Calu3 (cell line): ENCODE results near the gene HBA1. TPM values are rescaled to one million over a fixed set of nuclear protein-coding genes. Genes with fewer than 3 reads are reported as not detected.

Experiments
- BruUV-seq: library from RNA; stranded (reverse); fragments of 400-500 nt; replicated peaks from 2 replicates; lab custom pipeline; 2021; lab: Mats Ljungman, UMichigan
- CTCF ChIA-PET: fragments of 300-600 bp; sonication (Branson Sonifier 250); formaldehyde crosslinking; loops from one replicate; lab custom pipeline; 2022; ENCODE audit warnings: antibody characterized with exemption; lab: Charles Lee
- DNase-seq: peaks from one replicate; pipeline ENCODE4 v3.0.0; 2022
- H3K27ac Mint-ChIP-seq: one replicate; pipeline ENCODE4 v1.8.0; 2022; ENCODE audit warnings: mixed read lengths; ENCODE audit not compliant: unreplicated experiment
- H3K27me3 Mint-ChIP-seq: one replicate; pipeline ENCODE4 v1.8.0; 2022; ENCODE audit warnings: mixed read lengths; ENCODE audit not compliant: unreplicated experiment
- H3K36me3 Mint-ChIP-seq: one replicate; pipeline ENCODE4 v1.8.0; 2022; ENCODE audit warnings: mild to moderate bottlenecking, moderate library complexity, mixed read lengths; ENCODE audit not compliant: insufficient read depth, unreplicated experiment
- H3K4me1 Mint-ChIP-seq: one replicate; pipeline ENCODE4 v1.8.0; 2022; ENCODE audit warnings: mild to moderate bottlenecking, low read depth, mixed read lengths; ENCODE audit not compliant: unreplicated experiment
- H3K4me3 Mint-ChIP-seq: one replicate; pipeline ENCODE4 v1.8.0; 2022; ENCODE audit warnings: mild to moderate bottlenecking, low read depth, moderate library complexity, mixed read lengths; ENCODE audit not compliant: unreplicated experiment
- H3K9me3 Mint-ChIP-seq: one replicate; pipeline ENCODE4 v1.8.0; 2022; ENCODE audit warnings: low read depth, mixed read lengths; ENCODE audit not compliant: unreplicated experiment
- CTCF ChIP-seq: fragments of 200-600 bp; IDR thresholded peaks from one replicate; pipeline ENCODE4 v1.8.0; 2022; ENCODE audit warnings: antibody characterized with exemption; ENCODE audit not compliant: unreplicated experiment
- intact Hi-C: fragments of 100-400 bp; cut with micrococcal nuclease; formaldehyde crosslinking; loops from one replicate; pipeline ENCODE4 v1.10.0; 2022; ENCODE audit not compliant: unreplicated experiment
- total RNA-seq: library from RNA; stranded (reverse); gene quantifications from 2 replicates; pipeline ENCODE4 v1.2.3, GENCODE V29; 2022

The HBA1 gene
- total RNA-seq, 1 experiment from 2014 or later, result not detected

- no peak for DNase-seq
- no peak for TF ChIP-seq CTCF
- intact Hi-C loops, result no loop called here
- peaks cover 13% of the 10 kb centered on the region for H3K4me1 Mint-ChIP-seq
- CTCF ChIA-PET, result no interaction called here
- no peak overlapping the region for H3K4me3 Mint-ChIP-seq
- peaks cover 11% of the 10 kb centered on the region for H3K36me3 Mint-ChIP-seq
- H3K27ac Mint-ChIP-seq, result no peak overlapping the region
- peaks cover 70% of the 10 kb centered on the region for H3K27me3 Mint-ChIP-seq
- H3K9me3 Mint-ChIP-seq, result no peaks in the 10 kb centered on the region
- BruUV-seq, result no TSS peak
Measured at GRCh38 chr16:164827-165538, 11.5 kb upstream of the HBA1 start.

DNA sequence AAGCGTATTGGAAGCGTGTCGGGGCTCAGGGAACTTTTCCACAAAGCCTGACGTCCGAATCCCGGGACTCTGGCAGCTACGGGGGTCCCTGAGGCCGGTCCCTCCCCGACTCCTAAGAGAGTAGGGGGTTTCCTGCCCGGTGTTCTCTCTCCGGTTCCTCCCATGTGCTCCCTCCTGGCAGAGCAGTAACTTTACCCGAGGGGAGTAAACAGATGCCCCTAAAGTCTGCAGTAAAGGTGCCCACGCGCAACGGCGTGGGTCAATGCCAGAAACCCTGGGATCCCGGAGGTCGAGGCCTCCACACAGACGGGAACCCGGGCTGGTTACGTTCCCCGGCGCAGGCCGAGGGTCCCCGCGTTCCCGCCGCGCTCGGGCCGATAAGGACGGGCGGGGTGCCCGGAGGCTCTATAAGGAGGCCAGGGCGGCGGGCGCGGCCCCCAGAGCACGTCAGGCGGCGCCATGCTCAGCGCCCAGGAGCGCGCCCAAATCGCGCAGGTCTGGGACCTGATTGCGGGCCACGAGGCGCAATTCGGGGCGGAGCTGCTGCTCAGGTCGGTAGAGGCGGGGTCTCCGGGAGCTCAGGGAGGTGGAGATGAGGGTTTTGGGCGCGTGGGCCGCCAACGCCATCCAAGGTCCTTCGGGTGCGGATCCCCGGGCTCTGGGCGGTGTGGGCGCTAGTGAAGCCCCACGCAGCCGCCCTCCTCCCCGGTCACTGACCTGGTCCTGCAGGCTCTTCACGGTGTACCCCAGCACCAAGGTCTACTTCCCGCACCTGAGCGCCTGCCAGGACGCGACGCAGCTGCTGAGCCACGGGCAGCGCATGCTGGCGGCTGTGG is 10.7 kb upstream of the HBA1 start, which contains the start of gene HBM:
TSS of gene HBM (plus strand) at position 440 of the 836 bp plus-strand sequence. CDS start at position 460, 20 bp downstream.
- no peak within 1 kb of the TSS for H3K27ac Mint-ChIP-seq
- no peaks in the 10 kb centered on the region for H3K9me3 Mint-ChIP-seq
- peaks cover 20% of the 10 kb centered on the region for H3K4me1 Mint-ChIP-seq
- peaks cover 11% of the 10 kb centered on the region for H3K36me3 Mint-ChIP-seq
- DNase-seq, result no peak
- H3K4me3 Mint-ChIP-seq, result no peak within 1 kb of the TSS
- peaks cover 73% of the 10 kb centered on the region for H3K27me3 Mint-ChIP-seq
- no TSS peak for BruUV-seq
- intact Hi-C loops, result no loop called here
- no peak for TF ChIP-seq CTCF
- CTCF ChIA-PET, result no interaction called here

- no TSS peak for BruUV-seq
- Mint-ChIP-seq H3K36me3 (peaks cover 11% of the 10 kb centered on the region), H3K27me3 (peaks cover 73% of the 10 kb centered on the region), H3K9me3 (no peaks in the 10 kb centered on the region), H3K27ac (no peak overlapping the region), H3K4me1 (peaks cover 20% of the 10 kb centered on the region), H3K4me3 (no peak overlapping the region)
- TF ChIP-seq CTCF, result no peak
- DNase-seq, result no peak
- intact Hi-C loops, result no loop called here
- CTCF ChIA-PET, result no interaction called here
Measured at GRCh38 chr16:166375-167121, 9.9 kb upstream of the HBA1 start.

DNA sequence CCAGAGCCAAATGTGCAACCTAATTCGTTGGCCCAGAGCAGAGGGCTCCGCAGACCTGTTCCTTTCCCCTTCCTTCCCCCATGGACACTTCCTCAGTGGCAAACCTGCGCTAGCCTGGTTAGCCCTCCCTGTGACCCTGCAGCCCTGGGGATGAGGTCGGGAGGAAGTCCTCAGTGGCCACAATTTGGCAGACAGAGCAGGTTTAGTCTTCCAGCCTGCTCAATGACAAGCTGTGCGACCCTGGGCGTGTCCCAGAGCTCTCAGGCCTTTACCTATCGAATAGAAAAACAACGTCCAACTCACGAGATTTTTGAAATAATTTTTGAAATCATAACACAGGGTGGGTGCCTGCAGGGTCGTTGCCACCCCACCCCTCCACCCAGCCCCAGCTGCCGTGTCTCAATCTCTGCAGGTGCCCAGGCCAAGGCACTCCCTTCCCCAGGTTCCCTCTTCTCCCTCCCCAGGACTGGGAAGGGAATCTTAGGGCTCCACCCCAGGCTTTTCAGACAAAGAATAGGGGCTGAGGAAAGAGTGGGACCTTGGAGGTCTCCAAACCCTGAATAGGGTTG is 9.3 kb upstream of the HBA1 start:
- Mint-ChIP-seq H3K9me3 (no peaks in the 10 kb centered on the region), H3K4me1 (peaks cover 20% of the 10 kb centered on the region), H3K27ac (no peak overlapping the region), H3K4me3 (no peak overlapping the region), H3K36me3 (peaks cover 11% of the 10 kb centered on the region), H3K27me3 (peaks cover 73% of the 10 kb centered on the region)
- CTCF ChIA-PET, result no interaction called here
- intact Hi-C loops, result no loop called here
- TF ChIP-seq CTCF, result no peak
- no peak for DNase-seq
- no TSS peak for BruUV-seq
